A549 (cell line): ENCODE measurements around the gene ALDH5A1. TPM values are rescaled to one million over a fixed set of nuclear protein-coding genes. Genes with fewer than 3 reads are reported as not detected.
A peak's percentile ranks its signal among the peaks of the same experiment; 100 is the strongest.

Source experiments
- ATAC-seq, 2 experiments: fragments of 200-7000 bp in 1 of 2; fragments of >200 bp in 1 of 2; cut with Nextera tagmentation in 1 of 2; cut with Tn5 transposase in 1 of 2; 3 replicates each; pipeline versions ENCODE4 v1.8.0 to v1.9.1; 2018 to 2020; ENCODE audit warnings: mild to moderate bottlenecking in 1 of 2, moderate library complexity in 1 of 2
- CTCF ChIA-PET: fragments of 300-600 bp; sonication (Branson Sonifier 250); formaldehyde crosslinking; extraction: SDS; loops from one replicate; lab custom pipeline; 2021; ENCODE audit warnings: antibody characterized with exemption, inconsistent platforms; lab: Yijun Ruan, JAX
- POLR2A ChIA-PET: fragments of 350-600 bp; formaldehyde crosslinking; extraction: SDS; loops from one replicate; lab custom pipeline; 2021; ENCODE audit warnings: antibody characterized with exemption, inconsistent platforms; lab: Yijun Ruan, JAX
- DNase-seq, 2 experiments: peaks; one replicate each; pipeline versions ENCODE4 v3.0.0 to v3.0.0-alpha.2; 2011 to 2016; ENCODE audit warnings: low read depth in 1 of 2, low spot score in 1 of 2
- FAIRE-seq: peaks from 2 replicates; lab custom pipeline; 2011; peaks lifted over from hg19 to GRCh38; lab: Jason Lieb, UNC
- H3K27ac ChIP-seq, 2 experiments: fragments of >200 bp; sonication (Bioruptor Twin); formaldehyde crosslinking; 3 replicates each; pipeline ENCODE4 v1.5.1; 2016 to 2017
- H3K4me1 ChIP-seq: fragments of >200 bp; sonication (Bioruptor Twin); formaldehyde crosslinking; 3 replicates; pipeline ENCODE4 v1.6.1; 2016
- H3K4me2 ChIP-seq: fragments of >200 bp; sonication (Bioruptor Twin); formaldehyde crosslinking; 3 replicates; pipeline ENCODE4 v1.6.1; 2016
- H3K4me3 ChIP-seq: fragments of >200 bp; sonication (Bioruptor Twin); formaldehyde crosslinking; 3 replicates; pipeline ENCODE4 v1.5.1; 2016
- H3K9me3 ChIP-seq: fragments of >200 bp; sonication (Bioruptor Twin); formaldehyde crosslinking; 3 replicates; pipeline ENCODE4 v1.6.1; 2016
- ATOH8 ChIP-seq: fragments of 250-450 bp; sonication (Bioruptor Pico); IDR thresholded peaks from 2 replicates; pipeline ENCODE4 v1.5.0; 2020; ENCODE audit warnings: low read depth, mild to moderate bottlenecking, moderate library complexity
- BCL3 ChIP-seq: fragments of >200 bp; sonication (Bioruptor Twin); formaldehyde crosslinking; IDR thresholded peaks from 3 replicates; pipeline ENCODE4 v1.6.1; 2016
- BHLHE40 ChIP-seq: IDR thresholded peaks from 2 replicates; pipeline ENCODE4 v1.6.1; 2012; ENCODE audit warnings: low read depth, low read length, inconsistent platforms
- CEBPB ChIP-seq, 2 experiments: fragments of >200 bp in 1 of 2; sonication (Bioruptor Twin) in 1 of 2; formaldehyde crosslinking in 1 of 2; IDR thresholded peaks; 2 replicates each; pipeline ENCODE4 v1.6.1; 2012 to 2016
- CHD4 ChIP-seq: fragments of 200-600 bp; sonication (generic); IDR thresholded peaks from 2 replicates; pipeline ENCODE4 v1.6.1; 2016; ENCODE audit warnings: antibody characterized with exemption, mild to moderate bottlenecking, borderline replicate concordance
- CTCF ChIP-seq: fragments of >200 bp; sonication (Bioruptor Twin); formaldehyde crosslinking; IDR thresholded peaks from 3 replicates; pipeline ENCODE4 v1.5.1; 2016
- E2F6 ChIP-seq: IDR thresholded peaks from 2 replicates; pipeline ENCODE4 v1.6.1; 2012; ENCODE audit warnings: low read depth, borderline replicate concordance
- EP300 ChIP-seq, 2 experiments: fragments of >200 bp; sonication (Bioruptor Twin); formaldehyde crosslinking; IDR thresholded peaks; 2 replicates in 1 of 2; 3 replicates in 1 of 2; pipeline ENCODE4 v1.6.1; 2016 to 2017
- FOSL2 ChIP-seq, 2 experiments: fragments of 450-650 bp in 1 of 2; fragments of >200 bp in 1 of 2; sonication (Bioruptor Twin) in 1 of 2; formaldehyde crosslinking; IDR thresholded peaks; 2 replicates each; pipeline versions ENCODE4 v1.5.0 to v1.6.1; 2016 to 2020; ENCODE audit warnings: mild to moderate bottlenecking in 1 of 2, moderate library complexity in 1 of 2
- GATA3 ChIP-seq: IDR thresholded peaks from 2 replicates; pipeline ENCODE4 v1.6.1; 2012; ENCODE audit warnings: borderline replicate concordance
- HDAC2 ChIP-seq: fragments of 200-600 bp; sonication (generic); IDR thresholded peaks from 2 replicates; pipeline ENCODE4 v1.6.1; 2016
- HEYL ChIP-seq: fragments of 250-450 bp; sonication (Bioruptor Pico); IDR thresholded peaks from 2 replicates; pipeline ENCODE4 v1.8.0; 2021; ENCODE audit warnings: mild to moderate bottlenecking, moderate library complexity
- HOXB5 ChIP-seq: fragments of 250-450 bp; sonication (Bioruptor Pico); IDR thresholded peaks from 2 replicates; pipeline ENCODE4 v1.5.0; 2020; ENCODE audit warnings: mild to moderate bottlenecking, moderate library complexity
- MYC ChIP-seq: IDR thresholded peaks from 2 replicates; pipeline ENCODE4 v1.6.1; 2012; ENCODE audit warnings: mild to moderate bottlenecking, inconsistent platforms, low read length, improper control_type of control experiment, borderline replicate concordance
- PHF8 ChIP-seq: fragments of 200-600 bp; sonication (generic); IDR thresholded peaks from 2 replicates; pipeline ENCODE4 v1.6.1; 2016; ENCODE audit warnings: low read depth, mild to moderate bottlenecking, antibody characterized with exemption, moderate library complexity, borderline replicate concordance
- POLR2A ChIP-seq: IDR thresholded peaks from 2 replicates; pipeline ENCODE4 v1.6.1; 2012; ENCODE audit warnings: mild to moderate bottlenecking, low read length
- POLR2AphosphoS2 ChIP-seq: conservative IDR thresholded peaks from 2 replicates; pipeline ENCODE4 v1.6.1; 2012; ENCODE audit warnings: low read length, improper control_type of control experiment, inconsistent platforms
- RAD21 ChIP-seq, 2 experiments: fragments of >200 bp in 1 of 2; sonication (Bioruptor Twin) in 1 of 2; formaldehyde crosslinking in 1 of 2; IDR thresholded peaks in 1 of 2; conservative IDR thresholded peaks in 1 of 2; 2 replicates in 1 of 2; 3 replicates in 1 of 2; pipeline ENCODE4 v1.6.1; 2012 to 2018; ENCODE audit warnings: inconsistent platforms in 1 of 2
- RARB ChIP-seq: fragments of 250-450 bp; sonication (Bioruptor Pico); IDR thresholded peaks from 2 replicates; pipeline ENCODE4 v1.8.0; 2021; ENCODE audit warnings: mild to moderate bottlenecking, moderate library complexity
- RCOR1 ChIP-seq: fragments of 150-350 bp; IDR thresholded peaks from 2 replicates; pipeline ENCODE4 v1.6.1; 2014; ENCODE audit warnings: antibody characterized with exemption, low read length, low read depth
- REST ChIP-seq: fragments of 200-600 bp; sonication (generic); IDR thresholded peaks from 2 replicates; pipeline ENCODE4 v1.6.1; 2016; ENCODE audit warnings: antibody characterized with exemption, mild to moderate bottlenecking, moderate library complexity
- SMC3 ChIP-seq: fragments of >200 bp; sonication (Bioruptor Twin); formaldehyde crosslinking; IDR thresholded peaks from 3 replicates; pipeline ENCODE4 v1.6.1; 2018; ENCODE audit warnings: inconsistent platforms
- SREBF2 ChIP-seq: fragments of 450-650 bp; IDR thresholded peaks from 2 replicates; pipeline ENCODE4 v1.6.1; 2014; ENCODE audit warnings: mild to moderate bottlenecking, moderate library complexity
- TP53 ChIP-seq: fragments of 250-450 bp; sonication (Bioruptor Pico); IDR thresholded peaks from 2 replicates; pipeline ENCODE4 v1.5.0; 2021; ENCODE audit warnings: mild to moderate bottlenecking, moderate library complexity
- ZFP36 ChIP-seq: fragments of 450-650 bp; IDR thresholded peaks from 2 replicates; pipeline ENCODE4 v1.6.1; 2014; ENCODE audit warnings: borderline replicate concordance; ENCODE audit not compliant: partially characterized antibody
- WGBS: methylation state at CpG from one replicate; pipeline ENCODE4 v1.1.6; 2017; ENCODE audit errors: missing lambda C conversion rate; 5-methylcytosine and 5-hydroxymethylcytosine counted together
- polyA minus RNA-seq: library from RNA; depleted of rRNA, polyadenylated mRNA; stranded (reverse); fragments of >200 nt; gene quantifications from 2 replicates; pipeline ENCODE4 v1.2.3, GENCODE V29; 2011; rRNA and poly(A)+ RNA removed
- polyA plus RNA-seq, 4 experiments: library from polyadenylated mRNA; depleted of rRNA in 3 of 4; stranded (reverse); fragments of >200 nt; fragmentation: RNase III in 1 of 4; extraction: RNeasy Plus Mini Kit Qiagen cat#74134 plus additional on column Dnase treatment in 1 of 4; gene quantifications; 2 replicates in 3 of 4; 3 replicates in 1 of 4; pipeline ENCODE4 v1.2.3, GENCODE V29; 2011 to 2017
- TF ChIP-seq, protein P1 (sequence below): IDR thresholded peaks from 2 replicates; pipeline ENCODE4 v1.6.1; 2012
- TF ChIP-seq, protein P2 (sequence below): fragments of 250-450 bp; sonication (Bioruptor Pico); IDR thresholded peaks from 2 replicates; pipeline ENCODE4 v1.5.0; 2021; ENCODE audit warnings: mild to moderate bottlenecking, moderate library complexity, borderline replicate concordance

ALDH5A1 gene
- polyA plus RNA-seq (2011; rRNA removed), result 8.8 and 10.9 TPM in 2 replicates
- polyA plus RNA-seq (2012; cell fraction: cytosol; rRNA removed), result 3.0 and 4.0 TPM in 2 replicates
- polyA plus RNA-seq (2012; cell fraction: nucleus; rRNA removed), result 4.2 and 4.3 TPM in 2 replicates
- 6.9 to 7.2 TPM (median 7.1 TPM) in 3 replicates for polyA plus RNA-seq (2017; fragmentation: RNase III; extraction: RNeasy Plus Mini Kit Qiagen cat#74134 plus additional on column Dnase treatment)
- polyA minus RNA-seq, result 7.4 and 8.5 TPM in 2 replicates

GRCh38 chr6:24494821-24495795 lies at the start of gene ALDH5A1:
Gene ALDH5A1 (plus strand): TSS chr6:24494969. CDS start chr6:24494997, 28 bp downstream.
- ChIA-PET POLR2A (interaction anchor here (0.6 to 0.9 kb wide), 2 partner anchors 26 to 307 kb away, joined by 3 to 7 read pairs; no protein-coding TSS in a partner anchor), CTCF (interaction anchor here (0.8 to 5.0 kb wide), 13 partner anchors 9 to 289 kb away, joined by 3 to 33 read pairs (median 3); no protein-coding TSS in a partner anchor)
- Histone ChIP-seq H3K27ac (peak within 1 kb of the TSS; percentile 77 to 99), H3K4me1 (peaks cover 6% of the 10 kb centered on the region; the same call in 1 of the 3 replicates), H3K9me3 (no peaks in the 10 kb centered on the region), H3K4me3 (peak within 1 kb of the TSS; percentile 54), H3K4me2 (peak within 1 kb of the TSS; percentile 90)
- DNase-seq (peak; percentile 48 to 70), FAIRE-seq (no peak), ATAC-seq (peak; percentile 85 to 86)
- WGBS, result 4% methylated on average over 34 of the region's 93 CpGs
- TF ChIP-seq CHD4, result no peak
- no peak for TF ChIP-seq HDAC2
- TF ChIP-seq BCL3, result no peak
- no peak for TF ChIP-seq CEBPB (IDR thresholded peaks at IDR 0.05)
- TF ChIP-seq RARB (CRISPR knock-in tag), result no peak
- TF ChIP-seq, protein P1, sequence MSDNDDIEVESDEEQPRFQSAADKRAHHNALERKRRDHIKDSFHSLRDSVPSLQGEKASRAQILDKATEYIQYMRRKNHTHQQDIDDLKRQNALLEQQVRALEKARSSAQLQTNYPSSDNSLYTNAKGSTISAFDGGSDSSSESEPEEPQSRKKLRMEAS, result peak; percentile 44
- TF ChIP-seq E2F6, result no peak
- no peak for TF ChIP-seq SREBF2
- no peak for TF ChIP-seq FOSL2 (IDR thresholded peaks at IDR 0.05)
- TF ChIP-seq FOSL2 (CRISPR knock-in tag; IDR thresholded peaks at IDR 0.05), result no peak
- TF ChIP-seq POLR2AphosphoS2, result no peak
- TF ChIP-seq, protein P2, sequence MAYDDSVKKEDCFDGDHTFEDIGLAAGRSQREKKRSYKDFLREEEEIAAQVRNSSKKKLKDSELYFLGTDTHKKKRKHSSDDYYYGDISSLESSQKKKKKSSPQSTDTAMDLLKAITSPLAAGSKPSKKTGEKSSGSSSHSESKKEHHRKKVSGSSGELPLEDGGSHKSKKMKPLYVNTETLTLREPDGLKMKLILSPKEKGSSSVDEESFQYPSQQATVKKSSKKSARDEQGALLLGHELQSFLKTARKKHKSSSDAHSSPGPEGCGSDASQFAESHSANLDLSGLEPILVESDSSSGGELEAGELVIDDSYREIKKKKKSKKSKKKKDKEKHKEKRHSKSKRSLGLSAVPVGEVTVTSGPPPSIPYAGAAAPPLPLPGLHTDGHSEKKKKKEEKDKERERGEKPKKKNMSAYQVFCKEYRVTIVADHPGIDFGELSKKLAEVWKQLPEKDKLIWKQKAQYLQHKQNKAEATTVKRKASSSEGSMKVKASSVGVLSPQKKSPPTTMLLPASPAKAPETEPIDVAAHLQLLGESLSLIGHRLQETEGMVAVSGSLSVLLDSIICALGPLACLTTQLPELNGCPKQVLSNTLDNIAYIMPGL (CRISPR knock-in tag), result no peak
- TF ChIP-seq RCOR1, result no peak
- TF ChIP-seq MYC, result no peak
- no peak for TF ChIP-seq HOXB5 (CRISPR knock-in tag)
- TF ChIP-seq PHF8, result peak; percentile 23; the same call in 1 of the 2 replicates
- peak; percentile 39 for TF ChIP-seq POLR2A
- no peak for TF ChIP-seq EP300 (IDR thresholded peaks at IDR 0.05)
- TF ChIP-seq SMC3, result no peak
- no peak for TF ChIP-seq BHLHE40
- TF ChIP-seq RAD21 (conservative IDR thresholded peaks at IDR 0.05 in 1 of 2, IDR thresholded peaks at IDR 0.05 in 1 of 2), result 0 out of 5 replicates have a peak, but pooled peaks of 1 of the 2 experiments have one; percentile 14
- no peak for TF ChIP-seq GATA3
- no peak for TF ChIP-seq ZFP36
- TF ChIP-seq CTCF, result peak; percentile 27; the same call in 2 of the 3 replicates
- TF ChIP-seq REST, result no peak
- TF ChIP-seq ATOH8 (CRISPR knock-in tag), result no peak
- no peak for TF ChIP-seq TP53
- TF ChIP-seq HEYL (CRISPR knock-in tag), result no peak
